ENCODE data around the gene CTU1.

DNA sequence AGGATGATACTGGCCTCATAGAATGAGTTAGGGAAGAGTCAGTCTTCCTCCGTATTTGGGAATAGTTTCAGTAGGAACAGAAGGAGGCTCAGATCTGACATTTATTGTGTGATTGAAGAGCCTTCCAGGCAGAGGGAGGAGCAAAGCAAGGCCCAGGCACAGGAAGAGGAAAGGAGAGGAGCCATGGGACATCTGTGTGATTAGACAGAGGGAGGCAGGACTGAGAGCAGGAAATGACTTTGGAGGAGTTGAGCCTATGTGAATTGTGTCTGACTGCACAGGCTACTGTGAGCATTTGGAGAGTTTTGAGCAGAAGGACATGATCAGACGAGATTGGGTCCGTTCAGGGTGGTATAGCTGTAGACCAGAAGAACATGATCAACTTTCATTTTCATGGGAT, 42.4 kb upstream of the CTU1 start:
- TF ChIP-seq TP53 (CRISPR knock-in tag; IDR thresholded peaks at IDR 0.05), result no peak
- TF ChIP-seq, protein P1, sequence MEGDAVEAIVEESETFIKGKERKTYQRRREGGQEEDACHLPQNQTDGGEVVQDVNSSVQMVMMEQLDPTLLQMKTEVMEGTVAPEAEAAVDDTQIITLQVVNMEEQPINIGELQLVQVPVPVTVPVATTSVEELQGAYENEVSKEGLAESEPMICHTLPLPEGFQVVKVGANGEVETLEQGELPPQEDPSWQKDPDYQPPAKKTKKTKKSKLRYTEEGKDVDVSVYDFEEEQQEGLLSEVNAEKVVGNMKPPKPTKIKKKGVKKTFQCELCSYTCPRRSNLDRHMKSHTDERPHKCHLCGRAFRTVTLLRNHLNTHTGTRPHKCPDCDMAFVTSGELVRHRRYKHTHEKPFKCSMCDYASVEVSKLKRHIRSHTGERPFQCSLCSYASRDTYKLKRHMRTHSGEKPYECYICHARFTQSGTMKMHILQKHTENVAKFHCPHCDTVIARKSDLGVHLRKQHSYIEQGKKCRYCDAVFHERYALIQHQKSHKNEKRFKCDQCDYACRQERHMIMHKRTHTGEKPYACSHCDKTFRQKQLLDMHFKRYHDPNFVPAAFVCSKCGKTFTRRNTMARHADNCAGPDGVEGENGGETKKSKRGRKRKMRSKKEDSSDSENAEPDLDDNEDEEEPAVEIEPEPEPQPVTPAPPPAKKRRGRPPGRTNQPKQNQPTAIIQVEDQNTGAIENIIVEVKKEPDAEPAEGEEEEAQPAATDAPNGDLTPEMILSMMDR (IDR thresholded peaks at IDR 0.05), result no peak

Measured in WTC11 (cell line).